HepG2 (cell line): ENCODE results near the gene ABCF1. TPM values are rescaled to one million over a fixed set of nuclear protein-coding genes. Genes with fewer than 3 reads are reported as not detected.

ENCODE experiments used
- ETV5 ChIP-seq: IDR thresholded peaks from 2 replicates; pipeline ENCODE4 v1.6.1; 2018; ENCODE audit warnings: missing biosample characterization, missing genetic modification reagents, inconsistent platforms, borderline replicate concordance
- GABPB1 ChIP-seq: IDR thresholded peaks from 2 replicates; pipeline ENCODE4 v1.6.1; 2016; ENCODE audit warnings: mild to moderate bottlenecking, missing genetic modification reagents, moderate library complexity, missing compliant biosample characterization
- GFI1 ChIP-seq: sonication (generic); formaldehyde crosslinking; IDR thresholded peaks from 2 replicates; pipeline ENCODE4 v1.5.0; 2020; ENCODE audit warnings: missing genetic modification reagents, mild to moderate bottlenecking, borderline replicate concordance
- HNRNPL ChIP-seq: fragments of 200-400 bp; formaldehyde crosslinking; IDR thresholded peaks from 2 replicates; pipeline ENCODE4 v1.6.1; 2017; ENCODE audit warnings: mild to moderate bottlenecking, low read depth, low read length
- LCORL ChIP-seq, 2 experiments: fragments of 450-650 bp in 1 of 2; sonication (generic) in 1 of 2; formaldehyde crosslinking in 1 of 2; IDR thresholded peaks; 2 replicates each; pipeline versions ENCODE4 v1.5.0 to v1.6.1; 2017 to 2020; ENCODE audit warnings: antibody characterized with exemption in 1 of 2, missing genetic modification reagents in 1 of 2
- NBN ChIP-seq: fragments of 450-650 bp; conservative IDR thresholded peaks from 2 replicates; pipeline ENCODE4 v1.6.1; 2017
- NFKBIZ ChIP-seq: IDR thresholded peaks from 2 replicates; pipeline ENCODE4 v1.6.1; 2018; ENCODE audit warnings: missing genetic modification reagents, missing compliant biosample characterization
- POLR2AphosphoS5 ChIP-seq: IDR thresholded peaks from 2 replicates; pipeline ENCODE4 v1.6.1; 2012; ENCODE audit warnings: low read depth, low read length
- RAD21 ChIP-seq: fragments of 450-650 bp; formaldehyde crosslinking; IDR thresholded peaks from 2 replicates; pipeline ENCODE4 v1.5.0; 2020; ENCODE audit warnings: mild to moderate bottlenecking
- RORA ChIP-seq: sonication (generic); formaldehyde crosslinking; IDR thresholded peaks from 2 replicates; pipeline ENCODE4 v1.5.0; 2020; ENCODE audit warnings: mild to moderate bottlenecking, missing genetic modification reagents, moderate library complexity
- TBX3 ChIP-seq: fragments of 450-650 bp; IDR thresholded peaks from 2 replicates; pipeline ENCODE4 v1.6.1; 2017; ENCODE audit warnings: antibody characterized with exemption, mild to moderate bottlenecking, inconsistent platforms, borderline replicate concordance
- UBTF ChIP-seq: sonication (generic); formaldehyde crosslinking; IDR thresholded peaks from 2 replicates; pipeline ENCODE4 v1.4.0; 2020; ENCODE audit warnings: mild to moderate bottlenecking, missing genetic modification reagents
- ZNF12 ChIP-seq: sonication (generic); formaldehyde crosslinking; IDR thresholded peaks from 2 replicates; pipeline ENCODE4 v1.5.0; 2020; ENCODE audit warnings: missing genetic modification reagents
- ZNF207 ChIP-seq: fragments of 450-650 bp; IDR thresholded peaks from 2 replicates; pipeline ENCODE4 v1.6.1; 2016; ENCODE audit warnings: antibody characterized with exemption, borderline replicate concordance
- ZNF274 ChIP-seq: sonication (generic); formaldehyde crosslinking; IDR thresholded peaks from 2 replicates; pipeline ENCODE4 v1.5.1; 2020; ENCODE audit warnings: mild to moderate bottlenecking, missing genetic modification reagents
- ZNF510 ChIP-seq: sonication (generic); formaldehyde crosslinking; IDR thresholded peaks from 2 replicates; pipeline ENCODE4 v1.4.0; 2020; ENCODE audit warnings: low read depth, mild to moderate bottlenecking, missing genetic modification reagents
- ZNF615 ChIP-seq: sonication (generic); formaldehyde crosslinking; IDR thresholded peaks from 2 replicates; pipeline ENCODE4 v1.5.0; 2020; ENCODE audit warnings: mild to moderate bottlenecking, missing genetic modification reagents, borderline replicate concordance
- ZNF746 ChIP-seq: sonication (generic); formaldehyde crosslinking; IDR thresholded peaks from 2 replicates; pipeline ENCODE4 v1.8.0; 2022; ENCODE audit warnings: mild to moderate bottlenecking, missing genetic modification reagents
- ZSCAN22 ChIP-seq: sonication (generic); formaldehyde crosslinking; IDR thresholded peaks from 2 replicates; pipeline ENCODE4 v1.4.0; 2020; ENCODE audit warnings: mild to moderate bottlenecking, missing genetic modification reagents
- ZSCAN30 ChIP-seq: sonication (generic); formaldehyde crosslinking; IDR thresholded peaks from 2 replicates; pipeline ENCODE4 v1.5.0; 2020; ENCODE audit warnings: mild to moderate bottlenecking, missing genetic modification reagents
- polyA plus RNA-seq, 8 experiments: library from polyadenylated mRNA; depleted of rRNA in 3 of 8; stranded (reverse) in 7 of 8; unstranded in 1 of 8; fragments of >200 nt; fragmentation: Illumina TruSeq in 4 of 8; extraction: Trizol in 4 of 8; gene quantifications; 2 replicates each; pipeline versions ENCODE4 v1.2.1 to v1.2.3, GENCODE V29; 2011 to 2016; ENCODE audit warnings: low read depth in 4 of 8, missing spikeins in 1 of 8, mixed read lengths in 1 of 8; ENCODE audit not compliant: insufficient read depth in 1 of 8
- total RNA-seq, 5 experiments: library from RNA; depleted of rRNA; stranded (reverse); fragments of >200 nt; fragmentation: Illumina TruSeq; extraction: Trizol; gene quantifications; 2 replicates each; pipeline ENCODE4 v1.2.3, GENCODE V29; 2016; ENCODE audit warnings: low read depth in 1 of 5
- TF ChIP-seq, protein P1 (sequence below), 2 experiments: IDR thresholded peaks; 2 replicates each; pipeline ENCODE4 v1.6.1; 2011 to 2012; ENCODE audit warnings: low read length in 2 of 2, borderline replicate concordance in 1 of 2, low read depth in 1 of 2, mild to moderate bottlenecking in 1 of 2, moderate library complexity in 1 of 2
- TF ChIP-seq, protein P2 (sequence below): sonication (generic); formaldehyde crosslinking; IDR thresholded peaks from 2 replicates; pipeline ENCODE4 v1.5.0; 2020; ENCODE audit warnings: mild to moderate bottlenecking, missing genetic modification reagents

The ABCF1 gene
- total and polyA plus RNA-seq, 2 of the 13 experiments (the other 11 are each of a cell fraction or from before 2014, with no cell fraction given): 25.4 to 98.9 TPM

GRCh38 chr6:30616811-30617564 lies 45.7 kb downstream of the ABCF1 start, which contains the start of gene PPP1R10 (continued):
- peak; percentile 79 for TF ChIP-seq HNRNPL
- peak; percentile 95 for TF ChIP-seq GABPB1 (CRISPR knock-in tag)
- TF ChIP-seq ZNF207: no peak
- TF ChIP-seq RAD21: no peak; the same call in 1 of the 2 replicates
- TF ChIP-seq ZNF746 (CRISPR knock-in tag): no peak
- peak; percentile 97 for TF ChIP-seq TBX3
- no peak; the same call in 1 of the 2 replicates for TF ChIP-seq ETV5
- peak; percentile 99 for TF ChIP-seq POLR2AphosphoS5
- TF ChIP-seq NBN: no peak
- no peak; the same call in 1 of the 2 replicates for TF ChIP-seq UBTF
- TF ChIP-seq RORA (CRISPR knock-in tag): no peak
- no peak for TF ChIP-seq ZSCAN22 (CRISPR knock-in tag)
- TF ChIP-seq GFI1 (CRISPR knock-in tag): no peak; the same call in 1 of the 2 replicates
- TF ChIP-seq, protein P1, sequence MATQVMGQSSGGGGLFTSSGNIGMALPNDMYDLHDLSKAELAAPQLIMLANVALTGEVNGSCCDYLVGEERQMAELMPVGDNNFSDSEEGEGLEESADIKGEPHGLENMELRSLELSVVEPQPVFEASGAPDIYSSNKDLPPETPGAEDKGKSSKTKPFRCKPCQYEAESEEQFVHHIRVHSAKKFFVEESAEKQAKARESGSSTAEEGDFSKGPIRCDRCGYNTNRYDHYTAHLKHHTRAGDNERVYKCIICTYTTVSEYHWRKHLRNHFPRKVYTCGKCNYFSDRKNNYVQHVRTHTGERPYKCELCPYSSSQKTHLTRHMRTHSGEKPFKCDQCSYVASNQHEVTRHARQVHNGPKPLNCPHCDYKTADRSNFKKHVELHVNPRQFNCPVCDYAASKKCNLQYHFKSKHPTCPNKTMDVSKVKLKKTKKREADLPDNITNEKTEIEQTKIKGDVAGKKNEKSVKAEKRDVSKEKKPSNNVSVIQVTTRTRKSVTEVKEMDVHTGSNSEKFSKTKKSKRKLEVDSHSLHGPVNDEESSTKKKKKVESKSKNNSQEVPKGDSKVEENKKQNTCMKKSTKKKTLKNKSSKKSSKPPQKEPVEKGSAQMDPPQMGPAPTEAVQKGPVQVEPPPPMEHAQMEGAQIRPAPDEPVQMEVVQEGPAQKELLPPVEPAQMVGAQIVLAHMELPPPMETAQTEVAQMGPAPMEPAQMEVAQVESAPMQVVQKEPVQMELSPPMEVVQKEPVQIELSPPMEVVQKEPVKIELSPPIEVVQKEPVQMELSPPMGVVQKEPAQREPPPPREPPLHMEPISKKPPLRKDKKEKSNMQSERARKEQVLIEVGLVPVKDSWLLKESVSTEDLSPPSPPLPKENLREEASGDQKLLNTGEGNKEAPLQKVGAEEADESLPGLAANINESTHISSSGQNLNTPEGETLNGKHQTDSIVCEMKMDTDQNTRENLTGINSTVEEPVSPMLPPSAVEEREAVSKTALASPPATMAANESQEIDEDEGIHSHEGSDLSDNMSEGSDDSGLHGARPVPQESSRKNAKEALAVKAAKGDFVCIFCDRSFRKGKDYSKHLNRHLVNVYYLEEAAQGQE (IDR thresholded peaks at IDR 0.05; ENCODE audit: borderline replicate concordance in 1 of 2, low read depth in 1 of 2, low read length in 2 of 2): peak in 1 of 2 experiments; percentile 85; a peak in 1 of 4 replicates
- TF ChIP-seq NFKBIZ (CRISPR knock-in tag): peak; percentile 91; the same call in 1 of the 2 replicates
- no peak for TF ChIP-seq ZNF274 (CRISPR knock-in tag)
- TF ChIP-seq ZNF12 (CRISPR knock-in tag): peak; percentile 84
- TF ChIP-seq ZNF510 (CRISPR knock-in tag): no peak
- TF ChIP-seq ZSCAN30 (CRISPR knock-in tag): peak; percentile 72; the same call in 1 of the 2 replicates
- TF ChIP-seq ZNF615 (CRISPR knock-in tag): no peak; the same call in 1 of the 2 replicates
- no peak for TF ChIP-seq LCORL (IDR thresholded peaks at IDR 0.05)
- no peak; the same call in 1 of the 2 replicates for TF ChIP-seq LCORL (CRISPR knock-in tag; IDR thresholded peaks at IDR 0.05)
- TF ChIP-seq, protein P2, sequence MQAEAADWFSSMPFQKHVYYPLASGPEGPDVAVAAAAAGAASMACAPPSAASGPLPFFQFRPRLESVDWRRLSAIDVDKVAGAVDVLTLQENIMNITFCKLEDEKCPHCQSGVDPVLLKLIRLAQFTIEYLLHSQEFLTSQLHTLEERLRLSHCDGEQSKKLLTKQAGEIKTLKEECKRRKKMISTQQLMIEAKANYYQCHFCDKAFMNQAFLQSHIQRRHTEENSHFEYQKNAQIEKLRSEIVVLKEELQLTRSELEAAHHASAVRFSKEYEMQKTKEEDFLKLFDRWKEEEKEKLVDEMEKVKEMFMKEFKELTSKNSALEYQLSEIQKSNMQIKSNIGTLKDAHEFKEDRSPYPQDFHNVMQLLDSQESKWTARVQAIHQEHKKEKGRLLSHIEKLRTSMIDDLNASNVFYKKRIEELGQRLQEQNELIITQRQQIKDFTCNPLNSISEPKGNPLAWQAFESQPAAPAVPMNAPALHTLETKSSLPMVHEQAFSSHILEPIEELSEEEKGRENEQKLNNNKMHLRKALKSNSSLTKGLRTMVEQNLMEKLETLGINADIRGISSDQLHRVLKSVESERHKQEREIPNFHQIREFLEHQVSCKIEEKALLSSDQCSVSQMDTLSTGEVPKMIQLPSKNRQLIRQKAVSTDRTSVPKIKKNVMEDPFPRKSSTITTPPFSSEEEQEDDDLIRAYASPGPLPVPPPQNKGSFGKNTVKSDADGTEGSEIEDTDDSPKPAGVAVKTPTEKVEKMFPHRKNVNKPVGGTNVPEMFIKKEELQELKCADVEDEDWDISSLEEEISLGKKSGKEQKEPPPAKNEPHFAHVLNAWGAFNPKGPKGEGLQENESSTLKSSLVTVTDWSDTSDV (CRISPR knock-in tag): no peak
